ENCODE results near the gene POLQ. TPM values are rescaled to one million over a fixed set of nuclear protein-coding genes. Genes with fewer than 3 reads are reported as not detected.
"Not testable (repeated sequence)": the region's sequence is repeated elsewhere in the genome, so short reads cannot be mapped to it uniquely, and the experiment has no call there.

The POLQ gene
- total and polyA plus RNA-seq, 2 of the 4 experiments (the other 2 are of a cell fraction): 1.8 to 5.0 TPM

DNA sequence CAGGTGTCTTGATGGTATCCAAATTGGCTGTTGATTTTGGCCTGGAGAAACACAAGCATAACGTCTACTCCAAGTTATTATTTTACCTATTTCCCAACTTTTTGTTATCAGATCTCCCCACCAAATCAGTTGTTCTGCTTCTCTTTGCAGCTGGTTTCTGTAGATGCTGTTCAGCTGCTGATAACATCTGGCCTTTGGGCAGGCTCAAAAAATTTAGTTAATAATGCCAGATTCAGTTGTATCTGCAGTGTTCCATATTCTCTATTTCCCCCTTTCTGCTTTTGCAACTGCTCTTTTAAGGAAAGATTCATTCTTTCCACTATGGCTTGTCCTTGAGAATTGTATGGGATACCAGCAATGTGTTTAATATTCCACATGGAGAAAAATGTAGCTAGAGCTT lies 149.8 kb downstream of the POLQ start:
- POLR2A ChIA-PET (ENCODE audit: unreplicated experiment); dilution Hi-C loops (cut with HindIII; ENCODE audit: low sequenced_read_pairs, unreplicated experiment); H3K9ac ChIP-seq (ENCODE audit: low read depth, low read length): not testable (repeated sequence)

More for the DNA sequence above, 149.8 kb downstream of the POLQ start:
- H3K9me1 ChIP-seq (ENCODE audit: insufficient read depth, low read length); H3K14ac ChIP-seq (replicated peaks; ENCODE audit: low read depth, low read length); intact Hi-C loops (cut with micrococcal nuclease); H3K4me1 ChIP-seq (ENCODE audit: control insufficient read depth, insufficient read depth, low read length); H3K23ac ChIP-seq (ENCODE audit: low read depth, low read length); DNase-seq; ATAC-seq (ENCODE audit: low read depth); H4K8ac ChIP-seq (ENCODE audit: low read depth in 2 of 2, low read length in 2 of 2); H3K36me3 ChIP-seq (ENCODE audit: control insufficient read depth, insufficient read depth, low read length); H2AK5ac ChIP-seq (ENCODE audit: low read depth, low read length); H4K91ac ChIP-seq (ENCODE audit: insufficient read depth, low read depth, low read length); H3K56ac ChIP-seq (ENCODE audit: extremely low read depth, insufficient read depth, low read length); H3K27me3 ChIP-seq (ENCODE audit: control insufficient read depth, insufficient read depth, low read length); H4K20me1 ChIP-seq (ENCODE audit: insufficient read depth, low read length); H4K5ac ChIP-seq (ENCODE audit: low read depth, low read length); H3K9me3 ChIP-seq (ENCODE audit: control insufficient read depth, insufficient read depth, low read length); H2AK9ac ChIP-seq (replicated peaks; ENCODE audit: low read depth, low read length, poor library complexity); H2BK15ac ChIP-seq (ENCODE audit: low read depth, low read length); H2BK120ac ChIP-seq (ENCODE audit: low read depth, low read length); H2BK20ac ChIP-seq (ENCODE audit: low read depth, low read length); in situ Hi-C loops (cut with MboI; ENCODE audit: low sequenced_read_pairs); CTCF ChIA-PET; H3K4ac ChIP-seq (ENCODE audit: low read depth, low read length); H2BK5ac ChIP-seq (ENCODE audit: low read depth, low read length, poor library complexity, severe bottlenecking); BruUV-seq (replicated peaks); H3K79me1 ChIP-seq (ENCODE audit: low read depth in 1 of 2, low read length in 2 of 2); H3K18ac ChIP-seq (ENCODE audit: low read depth, low read length); H2AFZ ChIP-seq (replicated peaks; ENCODE audit: low read length, poor library complexity); H3K4me3 ChIP-seq (ENCODE audit: insufficient read depth, low read depth, low read length); H3K27ac ChIP-seq (ENCODE audit: insufficient read depth, low read length); H3K4me2 ChIP-seq (ENCODE audit: low read depth, low read length): not testable (repeated sequence)
- WGBS, 2 experiments (ENCODE audit: extremely low coverage in 2 of 2, insufficient read length in 1 of 2): no CpG with 5 or more reads among the region's 1 CpG

Measured in IMR-90 (cell line).